Stimulated activated CD8-positive, alpha-beta memory T cell treated with anti-CD3 and anti-CD28 coated beads, Interleukin-4, amount 100 ng/mL, for 24 hours (primary cell): ENCODE data around the gene NFATC3.
"Not testable (repeated sequence)": the region's sequence is repeated elsewhere in the genome, so short reads cannot be mapped to it uniquely, and the experiment has no call there.

Experiments used
- DNase-seq: peaks from one replicate; pipeline ENCODE4 v3.0.0-alpha.2; 2020; ENCODE audit warnings: low read depth

Gene NFATC3

GRCh38 chr16:68090130-68090529 lies 5.0 kb downstream of the NFATC3 start:
- DNase-seq, result no peak

GRCh38 chr16:68090533-68090932 lies 5.4 kb downstream of the NFATC3 start:
- DNase-seq, result no peak

- no peak for DNase-seq
Measured at GRCh38 chr16:68091380-68092261, 6.5 kb downstream of the NFATC3 start.

GRCh38 chr16:68092275-68092674 lies 7.1 kb downstream of the NFATC3 start:
- not testable (repeated sequence) for DNase-seq

DNA sequence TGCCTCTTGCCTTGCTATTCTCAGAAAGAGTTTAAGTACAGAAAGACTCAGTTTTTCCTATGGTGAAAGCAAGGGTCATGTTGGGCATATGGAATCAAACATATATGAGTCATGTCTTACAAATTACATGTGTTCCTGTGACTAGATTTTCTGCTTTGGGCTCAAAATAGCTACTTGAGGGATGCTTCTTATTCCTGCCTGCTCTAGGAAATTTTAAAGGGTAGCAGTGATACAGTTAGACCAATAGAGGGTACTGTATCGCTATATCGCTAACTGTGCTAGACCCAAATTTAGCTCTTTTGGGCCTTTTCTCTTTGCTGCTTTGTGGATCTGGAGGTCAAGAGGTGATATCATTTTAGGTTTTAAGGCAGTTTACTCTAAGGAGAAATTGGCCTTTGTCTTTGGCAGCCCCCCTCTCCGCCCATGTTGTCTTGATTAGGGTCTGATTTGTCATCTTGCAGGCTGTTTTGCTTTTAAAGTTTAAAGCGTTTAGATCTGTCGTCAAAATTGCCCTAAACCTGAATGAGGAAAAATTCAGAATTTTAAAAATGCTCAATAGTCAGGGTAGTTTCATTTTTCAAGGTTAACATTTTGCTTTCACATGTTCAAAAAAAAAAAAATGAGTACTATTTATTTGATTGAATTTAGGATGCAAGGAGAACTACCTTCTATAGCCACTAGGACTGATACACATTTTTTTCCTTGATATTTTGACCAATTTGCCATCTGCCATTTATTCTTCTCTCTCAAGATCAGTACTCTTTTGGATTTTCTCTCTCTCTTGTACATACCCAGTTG lies 8.8 kb downstream of the NFATC3 start:
- DNase-seq, result no peak

- no peak for DNase-seq
Measured at GRCh38 chr16:68094614-68094934, 9.4 kb downstream of the NFATC3 start.

DNA sequence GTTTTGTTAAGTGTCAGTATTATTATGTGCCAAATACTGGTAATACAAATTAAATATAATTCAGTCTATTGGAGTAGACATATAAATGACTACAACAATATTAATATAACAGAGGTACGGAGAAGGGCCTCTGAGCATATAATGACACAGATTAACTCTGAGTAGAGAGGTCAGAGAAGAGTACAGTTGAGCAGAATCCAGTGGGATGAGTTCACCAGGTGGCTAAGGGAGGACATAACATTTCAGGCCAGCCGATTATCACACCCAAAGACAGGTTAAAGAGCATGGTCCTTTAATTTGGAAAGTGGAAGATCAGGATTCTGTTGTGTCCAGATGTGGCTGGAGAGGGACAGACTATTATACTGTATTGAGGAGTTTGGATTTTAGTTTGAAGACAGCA lies 11.3 kb downstream of the NFATC3 start:
- no peak for DNase-seq

- DNase-seq, result no peak
Measured at GRCh38 chr16:68097088-68097487, 11.9 kb downstream of the NFATC3 start.

GRCh38 chr16:68097895-68098294 lies 12.7 kb downstream of the NFATC3 start:
- no peak for DNase-seq

DNA sequence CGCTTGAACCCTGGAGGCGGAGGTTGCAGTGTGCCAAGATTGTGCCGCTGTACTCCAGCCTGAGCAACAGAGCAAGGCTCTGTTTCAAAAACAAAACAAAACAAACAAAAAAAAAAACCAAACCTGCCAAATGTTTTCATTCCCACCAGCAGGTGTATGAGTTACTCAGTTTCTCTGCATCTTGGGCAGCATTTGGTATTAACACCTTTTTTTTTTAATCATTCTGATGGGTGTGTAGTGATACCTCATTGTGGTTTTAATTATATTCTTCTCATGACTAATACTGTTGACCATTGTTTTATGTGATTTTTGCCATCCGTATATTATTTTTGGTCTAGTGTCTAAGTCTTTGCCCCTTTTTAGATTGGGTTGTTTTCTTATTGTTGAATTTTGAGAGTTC lies 15.3 kb downstream of the NFATC3 start:
- no peak for DNase-seq

DNA sequence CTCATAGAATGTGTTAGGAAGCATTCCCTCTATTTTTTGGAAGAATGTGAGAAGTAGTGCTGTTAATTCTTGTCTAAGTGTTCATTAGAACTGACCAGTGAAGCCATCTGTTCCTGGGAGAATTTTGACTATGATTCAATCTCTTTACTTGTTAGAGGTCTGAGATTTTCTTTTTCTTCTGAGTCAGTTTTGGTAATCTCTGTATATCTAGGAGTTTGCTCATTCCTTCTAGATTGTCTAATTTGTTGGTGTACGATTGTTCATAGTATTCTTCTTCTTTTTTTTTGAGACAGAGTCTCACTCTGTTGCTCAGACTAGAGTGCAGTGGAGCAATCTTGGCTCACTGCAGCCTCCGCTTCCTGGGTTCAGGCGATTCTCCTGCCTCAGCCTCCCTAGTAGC lies 20.4 kb downstream of the NFATC3 start:
- DNase-seq, result no peak

- DNase-seq, result not testable (repeated sequence)
Measured at GRCh38 chr16:68107230-68107928, 22.2 kb downstream of the NFATC3 start.

- not testable (repeated sequence) for DNase-seq
Measured at GRCh38 chr16:68109156-68109555, 24.0 kb downstream of the NFATC3 start.

- not testable (repeated sequence) for DNase-seq
Measured at GRCh38 chr16:68110611-68111010, 25.4 kb downstream of the NFATC3 start.

GRCh38 chr16:68111379-68111778 lies 26.2 kb downstream of the NFATC3 start:
- DNase-seq, result no peak

- no peak for DNase-seq
Measured at GRCh38 chr16:68113059-68113761, 28.0 kb downstream of the NFATC3 start.

- DNase-seq, result no peak
Measured at GRCh38 chr16:68113765-68114240, 28.6 kb downstream of the NFATC3 start.

- not testable (repeated sequence) for DNase-seq
Measured at GRCh38 chr16:68114939-68115338, 29.8 kb downstream of the NFATC3 start.

- no peak for DNase-seq
Measured at GRCh38 chr16:68115851-68116250, 30.7 kb downstream of the NFATC3 start.

DNA sequence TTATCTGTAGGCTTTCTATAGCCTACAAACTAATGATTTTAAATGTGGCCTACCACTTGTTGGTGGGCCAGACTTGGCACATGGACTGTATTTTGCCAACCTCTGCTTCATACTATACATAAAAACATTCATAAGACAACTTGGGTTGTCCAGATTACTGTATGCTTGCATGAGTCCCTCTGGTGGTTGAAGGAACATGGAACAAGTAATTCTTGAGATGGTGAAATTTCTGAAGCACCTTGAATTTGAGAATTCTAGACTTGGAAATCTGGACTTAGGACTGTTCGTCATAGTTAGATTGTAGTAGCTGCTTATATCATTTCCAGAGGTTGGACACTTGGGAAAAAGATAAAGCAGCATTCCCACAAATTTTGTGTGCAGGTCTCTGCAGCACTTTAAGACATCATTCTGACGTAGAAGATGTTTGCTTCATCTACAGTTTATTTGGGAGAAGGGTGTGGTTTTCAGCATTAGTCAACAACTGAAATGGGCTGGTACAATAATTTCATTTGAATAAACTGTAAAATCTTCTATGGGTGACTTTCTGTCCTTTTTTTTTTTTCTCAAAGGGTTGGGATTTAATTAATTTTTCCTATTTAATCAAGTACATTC lies 31.2 kb downstream of the NFATC3 start:
- DNase-seq, result no peak

- DNase-seq, result no peak
Measured at GRCh38 chr16:68117884-68118283, 32.7 kb downstream of the NFATC3 start.
